K562 (cell line): Measurements from ENCODE around the gene KRTAP19-4. TPM values are rescaled to one million over a fixed set of nuclear protein-coding genes. Genes with fewer than 3 reads are reported as not detected.

Experiments
- ATAC-seq: fragments of 200-7000 bp; cut with Tn5 transposase; 3 replicates; pipeline ENCODE4 v1.9.1; 2020; ENCODE audit warnings: moderate library complexity
- BruUV-seq: library from RNA; stranded (reverse); fragments of 400-500 nt; replicated peaks from 2 replicates; lab custom pipeline; 2021; lab: Mats Ljungman, UMichigan
- CTCF ChIA-PET: fragments of 300-600 bp; formaldehyde crosslinking; extraction: SDS; loops from one replicate; lab custom pipeline; 2021; ENCODE audit warnings: low intra/inter-chr PET ratio; lab: Yijun Ruan, JAX
- POLR2A ChIA-PET: fragments of 300-600, 350-650 bp; sonication (Branson Sonifier 250); formaldehyde crosslinking; extraction: SDS; loops from one replicate; lab custom pipeline; 2021; ENCODE audit warnings: antibody characterized with exemption, inconsistent platforms; lab: Yijun Ruan, JAX
- DNase-seq, 4 experiments: peaks; one replicate each; pipeline versions ENCODE4 v3.0.0 to v3.0.0-alpha.2; 2011 to 2018; ENCODE audit warnings: low spot score in 3 of 4, mixed read lengths in 3 of 4; ENCODE audit errors: extremely low read depth in 1 of 4
- FAIRE-seq: peaks from 2 replicates; lab custom pipeline; 2011; peaks lifted over from hg19 to GRCh38; lab: Jason Lieb, UNC
- H2AFZ ChIP-seq: 2 replicates; pipeline ENCODE4 v1.6.0; 2011; ENCODE audit warnings: low read depth, low read length, control low read depth, inconsistent platforms
- H3K27ac ChIP-seq: fragments of 200-600 bp; 3 replicates; pipeline ENCODE4 v1.8.0; 2011; ENCODE audit warnings: low read depth, mild to moderate bottlenecking, control low read depth, inconsistent platforms, low read length, moderate library complexity, mixed read lengths; ENCODE audit errors: extremely low read depth
- H3K27me3 ChIP-seq, 2 experiments: fragments of 300-600 bp in 1 of 2; 2 replicates in 1 of 2; 3 replicates in 1 of 2; pipeline versions ENCODE4 v1.6.0 to v1.8.0; 2011; ENCODE audit warnings: inconsistent platforms in 2 of 2, low read length in 2 of 2, mild to moderate bottlenecking in 1 of 2, mixed read lengths in 1 of 2, moderate library complexity in 1 of 2; ENCODE audit not compliant: control insufficient read depth in 2 of 2, insufficient read depth in 2 of 2
- H3K36me3 ChIP-seq: fragments of 300-600 bp; 3 replicates; pipeline ENCODE4 v1.8.0; 2011; ENCODE audit warnings: mild to moderate bottlenecking, low read length, inconsistent platforms; ENCODE audit not compliant: control insufficient read depth, insufficient read depth
- H3K4me1 ChIP-seq, 2 experiments: fragments of 200-600 bp in 1 of 2; replicated peaks in 1 of 2; 2 replicates in 1 of 2; 3 replicates in 1 of 2; pipeline versions ENCODE4 v1.5.1 to v1.8.0; 2011; ENCODE audit warnings: inconsistent platforms in 2 of 2, low read length in 2 of 2, mild to moderate bottlenecking in 1 of 2, mixed read lengths in 1 of 2, moderate library complexity in 1 of 2; ENCODE audit not compliant: control insufficient read depth in 2 of 2, insufficient read depth in 2 of 2
- H3K4me2 ChIP-seq: 2 replicates; pipeline ENCODE4 v1.6.1; 2011; ENCODE audit warnings: low read length, control low read depth, inconsistent platforms, mixed read lengths; ENCODE audit not compliant: insufficient read depth
- H3K4me3 ChIP-seq: fragments of 200-600 bp; sonication (generic), shearing (Covaris generic); 2 replicates; pipeline ENCODE4 v1.5.1; 2016; ENCODE audit warnings: control low read depth, inconsistent platforms
- H3K79me2 ChIP-seq: fragments of 200-600 bp; 3 replicates; pipeline ENCODE4 v1.8.0; 2011; ENCODE audit warnings: low read length, inconsistent platforms; ENCODE audit not compliant: control insufficient read depth, insufficient read depth
- H3K9ac ChIP-seq, 2 experiments: 2 replicates each; pipeline versions ENCODE4 v1.6.0 to v1.6.1; 2011; ENCODE audit warnings: low read depth in 2 of 2, low read length in 2 of 2, control low read depth in 1 of 2, inconsistent platforms in 1 of 2, mild to moderate bottlenecking in 1 of 2, mixed read lengths in 1 of 2; ENCODE audit not compliant: insufficient read depth in 1 of 2
- H3K9me1 ChIP-seq: one replicate; pipeline ENCODE4 v1.6.0; 2011; ENCODE audit warnings: inconsistent platforms, mild to moderate bottlenecking, low read length, moderate library complexity; ENCODE audit not compliant: control insufficient read depth, insufficient read depth
- H3K9me3 ChIP-seq: replicated peaks from 2 replicates; pipeline ENCODE4 v1.5.1; 2011; ENCODE audit warnings: low read depth, low read length, inconsistent platforms; ENCODE audit not compliant: control insufficient read depth, insufficient read depth
- H4K20me1 ChIP-seq: replicated peaks from 2 replicates; pipeline ENCODE4 v1.6.1; 2011; ENCODE audit warnings: low read length, inconsistent platforms, mixed read lengths; ENCODE audit not compliant: control insufficient read depth, insufficient read depth
- CEBPB ChIP-seq: fragments of 450-650 bp; IDR thresholded peaks from 2 replicates; pipeline ENCODE4 v1.6.1; 2016; ENCODE audit warnings: missing genetic modification characterization, missing compliant biosample characterization
- CEBPG ChIP-seq, 3 experiments: fragments of 200-800 bp in 1 of 3; sonication (Bioruptor generic) in 1 of 3; sonication (generic) in 1 of 3; formaldehyde crosslinking in 1 of 3; IDR thresholded peaks in 2 of 3; conservative IDR thresholded peaks in 1 of 3; 2 replicates each; pipeline versions ENCODE4 v1.6.1 to v1.8.0; 2016 to 2022; ENCODE audit warnings: missing compliant biosample characterization in 2 of 3, missing genetic modification characterization in 2 of 3, mild to moderate bottlenecking in 1 of 3, missing genetic modification reagents in 1 of 3
- ELF4 ChIP-seq: fragments of 450-650 bp; formaldehyde crosslinking; IDR thresholded peaks from 2 replicates; pipeline ENCODE4 v1.4.0; 2022; ENCODE audit warnings: missing genetic modification characterization
- POLR2B ChIP-seq: fragments of 450-650 bp; IDR thresholded peaks from 2 replicates; pipeline ENCODE4 v1.6.1; 2018; ENCODE audit warnings: low read depth; ENCODE audit not compliant: partially characterized antibody
- ZBTB34 ChIP-seq: fragments of 250-450 bp; sonication (Bioruptor Pico); IDR thresholded peaks from 2 replicates; pipeline ENCODE4 v1.8.0; 2021; ENCODE audit warnings: mild to moderate bottlenecking, moderate library complexity
- WGBS: fragments of 100-300 bp; shearing (Covaris generic); methylation state at CpG from one replicate; pipeline ENCODE4 v1.1.6; 2016; ENCODE audit warnings: low coverage, mixed read lengths; ENCODE audit not compliant: insufficient coverage; ENCODE audit errors: missing lambda C conversion rate; 5-methylcytosine and 5-hydroxymethylcytosine counted together
- in situ Hi-C: fragments of 300-500 bp; cut with MboI; formaldehyde crosslinking; loops from 4 replicates; pipeline ENCODE4 v1.15.0; 2018; ENCODE audit warnings: inconsistent platforms, mixed read lengths
- intact Hi-C: fragments of 100-400 bp; cut with micrococcal nuclease; formaldehyde crosslinking; loops from 2 replicates; pipeline ENCODE4 v1.14.2; 2022
- polyA plus RNA-seq, 8 experiments: library from polyadenylated mRNA; depleted of rRNA in 4 of 8; stranded (reverse) in 5 of 8; unstranded in 3 of 8; fragments of >200 nt; fragmentation: Nextera tagmentation in 2 of 8; fragmentation: Illumina TruSeq in 1 of 8; extraction: Ambion mirVana in 2 of 8; extraction: Trizol in 1 of 8; gene quantifications; 2 replicates each; pipeline versions ENCODE4 v1.2.1 to v1.2.3, GENCODE V29; 2011 to 2014; ENCODE audit warnings: inconsistent platforms in 1 of 8, missing spikeins in 1 of 8
- total RNA-seq, 7 experiments: library from RNA; depleted of rRNA in 6 of 7; stranded (reverse); fragments of >200 nt in 6 of 7; fragmentation: Illumina TruSeq in 2 of 7; extraction: Trizol in 2 of 7; gene quantifications; 2 replicates each; pipeline versions ENCODE4 v1.2.1 to v1.2.3, GENCODE V29; 2011 to 2021; ENCODE audit warnings: low replicate concordance in 1 of 7

KRTAP19-4 gene
- total and polyA plus RNA-seq, 9 of the 15 experiments (the other 6 are each of a cell fraction or from before 2014, with no cell fraction given), result not detected

- Histone ChIP-seq H3K9ac (no peak within 1 kb of the TSS), H3K27me3 (no peaks in the 10 kb centered on the region), H3K9me3 (no peaks in the 10 kb centered on the region; the same call in 1 of the 2 replicates), H3K4me2 (no peak within 1 kb of the TSS), H3K4me1 (no peaks in the 10 kb centered on the region), H3K27ac (no peak within 1 kb of the TSS), H4K20me1 (no peaks in the 10 kb centered on the region), H3K9me1 (no peaks in the 10 kb centered on the region), H3K4me3 (no peak within 1 kb of the TSS), H2AFZ (no peak within 1 kb of the TSS)
- no TSS peak for BruUV-seq
- POLR2A ChIA-PET, result no interaction called here
- intact Hi-C loops, result no loop called here
- FAIRE-seq (no peak), ATAC-seq (no peak), DNase-seq (no peak)
- CTCF ChIA-PET, result no interaction called here
- in situ Hi-C loops, result no loop called here
- WGBS, result 0% methylated on average over 2 of the region's 2 CpGs
- no peak for TF ChIP-seq CEBPG (CRISPR knock-in tag; IDR thresholded peaks at IDR 0.05)
- peak in 1 of 2 experiments; percentile 79; a peak in 3 of 4 replicates for TF ChIP-seq CEBPG (tag; conservative IDR thresholded peaks at IDR 0.05 in 1 of 2, IDR thresholded peaks at IDR 0.05 in 1 of 2)
- TF ChIP-seq ZBTB34 (CRISPR knock-in tag), result no peak
- TF ChIP-seq POLR2B, result no peak
- peak; percentile 50; the same call in 1 of the 2 replicates for TF ChIP-seq CEBPB (tag)
- TF ChIP-seq ELF4 (CRISPR knock-in tag), result no peak
- TF ChIP-seq, all 486 proteins: peak for 2
- Histone ChIP-seq H3K79me2 (no peaks in the 10 kb centered on the region), H3K36me3 (no peaks in the 10 kb centered on the region)
Measured at GRCh38 chr21:30491963-30492428, 5.0 kb downstream of the KRTAP19-4 start, which contains the start of gene KRTAP19-3. TSS of gene KRTAP19-3 (minus strand) at chr21:30492013. CDS start at chr21:30491957, 56 bp downstream.
